Endometrium (tissue), 2 donors: ENCODE results near the gene SIK2.

Experiments used
- FAIRE-seq: peaks from 2 replicates; lab custom pipeline; 2012; peaks lifted over from hg19 to GRCh38; lab: Jason Lieb, UNC
- donor health status: control.
- donor health status: control.

SIK2 gene

GRCh38 chr11:111582163-111582562, 20.1 kb upstream of the SIK2 start:
- FAIRE-seq = no peak

- FAIRE-seq = no peak
Measured at GRCh38 chr11:111582881-111583280, 19.4 kb upstream of the SIK2 start.

- FAIRE-seq = no peak
Measured at GRCh38 chr11:111585371-111585770, 16.9 kb upstream of the SIK2 start.

- peak; percentile 51 for FAIRE-seq
Measured at GRCh38 chr11:111586388-111586831, 15.8 kb upstream of the SIK2 start.

GRCh38 chr11:111589114-111589513, 13.1 kb upstream of the SIK2 start:
- FAIRE-seq = no peak

- no peak for FAIRE-seq
Measured at GRCh38 chr11:111589886-111590499, 12.3 kb upstream of the SIK2 start.

- FAIRE-seq = no peak
Measured at GRCh38 chr11:111591187-111591960, 10.9 kb upstream of the SIK2 start.

GRCh38 chr11:111592491-111592890, 9.8 kb upstream of the SIK2 start:
- FAIRE-seq = no peak

- no peak for FAIRE-seq
Measured at GRCh38 chr11:111596319-111596718, 5.9 kb upstream of the SIK2 start.

GRCh38 chr11:111598148-111598547, 4.1 kb upstream of the SIK2 start:
- FAIRE-seq = no peak

GRCh38 chr11:111598559-111598958, 3.7 kb upstream of the SIK2 start:
- FAIRE-seq = no peak

GRCh38 chr11:111601636-111601978, 642 bp upstream of the SIK2 start:
- no peak for FAIRE-seq

GRCh38 chr11:111602865-111603610, 789 bp downstream of the SIK2 start:
- FAIRE-seq = no peak

- FAIRE-seq = no peak
Measured at GRCh38 chr11:111603611-111604130, 1.4 kb downstream of the SIK2 start.

GRCh38 chr11:111604392-111605009, 2.3 kb downstream of the SIK2 start:
- peak; percentile 70 for FAIRE-seq

GRCh38 chr11:111605681-111606080, 3.4 kb downstream of the SIK2 start:
- FAIRE-seq = no peak

- no peak for FAIRE-seq
Measured at GRCh38 chr11:111606986-111607385, 4.7 kb downstream of the SIK2 start.

GRCh38 chr11:111607751-111608150, 5.5 kb downstream of the SIK2 start:
- no peak for FAIRE-seq

GRCh38 chr11:111612224-111612623, 10.0 kb downstream of the SIK2 start:
- FAIRE-seq = no peak

GRCh38 chr11:111617286-111617685, 15.0 kb downstream of the SIK2 start:
- FAIRE-seq = no peak

- FAIRE-seq = no peak
Measured at GRCh38 chr11:111620518-111620917, 18.3 kb downstream of the SIK2 start.

GRCh38 chr11:111623527-111624030, 21.3 kb downstream of the SIK2 start:
- no peak for FAIRE-seq
